Natural killer cell treated with Interleukin-12 subunit alpha and Interleukin-12 subunit beta and Interleukin-15 and Interleukin-18, amount 100 ng/mL, for 72 hours (primary cell): ENCODE results near the gene TMEM62. TPM values are rescaled to one million over a fixed set of nuclear protein-coding genes. Genes with fewer than 3 reads are reported as not detected.
"Not testable (repeated sequence)": the region's sequence is repeated elsewhere in the genome, so short reads cannot be mapped to it uniquely, and the experiment has no call there.

Experiments
- ATAC-seq, 2 donors: fragments of 150-1000 bp; cut with Tn5 transposase in 1 of 2; sonication (Bioruptor Pico), chemical (Tn5 transposase) in 1 of 2; 2 replicates each; pipeline ENCODE4 v1.10.0; 2021
- DNase-seq: peaks from one replicate; pipeline ENCODE4 v3.0.0; 2022; ENCODE audit warnings: low spot score
- H3K27ac Mint-ChIP-seq, 2 donors: 1 replicate in 1 of 2; 2 replicates in 1 of 2; pipeline ENCODE4 v1.8.0; 2022; ENCODE audit warnings: mixed read lengths in 2 of 2, mild to moderate bottlenecking in 1 of 2, moderate library complexity in 1 of 2
- H3K27me3 Mint-ChIP-seq, 2 donors: 1 replicate in 1 of 2; 2 replicates in 1 of 2; pipeline ENCODE4 v1.8.0; 2022; ENCODE audit warnings: mixed read lengths in 2 of 2
- H3K36me3 Mint-ChIP-seq: one replicate; pipeline ENCODE4 v1.8.0; 2022; ENCODE audit warnings: mixed read lengths
- H3K4me1 Mint-ChIP-seq, 2 donors: 1 replicate in 1 of 2; 2 replicates in 1 of 2; pipeline ENCODE4 v1.8.0; 2022; ENCODE audit warnings: low read depth in 2 of 2, mixed read lengths in 2 of 2, mild to moderate bottlenecking in 1 of 2
- H3K4me3 Mint-ChIP-seq: one replicate; pipeline ENCODE4 v1.8.0; 2022; ENCODE audit warnings: mixed read lengths
- H3K9me3 Mint-ChIP-seq: 2 replicates; pipeline ENCODE4 v1.8.0; 2022; ENCODE audit warnings: mixed read lengths
- total RNA-seq, 2 donors: library from RNA; stranded (reverse); gene quantifications; one replicate each; pipeline ENCODE4 v1.2.3, GENCODE V29; 2022

TMEM62 gene
- total RNA-seq, 2 donors from 2014 or later: 25.5 to 40.3 TPM

DNA sequence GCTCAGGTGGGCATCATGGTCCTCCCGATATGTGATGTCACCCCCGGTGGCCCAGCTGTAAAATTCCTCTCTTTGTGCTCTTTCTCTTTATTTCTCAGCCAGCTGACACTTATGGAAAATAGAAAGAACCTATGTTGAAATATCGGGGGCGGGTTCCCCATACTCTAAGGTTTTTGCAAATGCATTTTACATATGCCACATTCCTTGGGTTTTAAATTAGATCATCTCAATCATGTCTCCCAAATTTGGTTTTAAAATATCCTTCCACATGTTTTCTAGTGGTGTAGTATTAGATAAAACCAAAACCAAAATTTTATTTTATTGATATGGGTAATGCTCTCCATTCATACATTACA, 4.4 kb upstream of the TMEM62 start:
- H3K36me3 Mint-ChIP-seq: no peaks in the 10 kb centered on the region
- no peak overlapping the region for H3K4me3 Mint-ChIP-seq
- H3K27me3 Mint-ChIP-seq: peaks cover 0 to 7% of the 10 kb centered on the region in 2 donors
- peaks cover 6 to 8% of the 10 kb centered on the region in 2 donors for H3K4me1 Mint-ChIP-seq
- DNase-seq: no peak
- H3K9me3 Mint-ChIP-seq: peaks cover 3% of the 10 kb centered on the region
- ATAC-seq: no peak
- H3K27ac Mint-ChIP-seq: no peak overlapping the region

DNA sequence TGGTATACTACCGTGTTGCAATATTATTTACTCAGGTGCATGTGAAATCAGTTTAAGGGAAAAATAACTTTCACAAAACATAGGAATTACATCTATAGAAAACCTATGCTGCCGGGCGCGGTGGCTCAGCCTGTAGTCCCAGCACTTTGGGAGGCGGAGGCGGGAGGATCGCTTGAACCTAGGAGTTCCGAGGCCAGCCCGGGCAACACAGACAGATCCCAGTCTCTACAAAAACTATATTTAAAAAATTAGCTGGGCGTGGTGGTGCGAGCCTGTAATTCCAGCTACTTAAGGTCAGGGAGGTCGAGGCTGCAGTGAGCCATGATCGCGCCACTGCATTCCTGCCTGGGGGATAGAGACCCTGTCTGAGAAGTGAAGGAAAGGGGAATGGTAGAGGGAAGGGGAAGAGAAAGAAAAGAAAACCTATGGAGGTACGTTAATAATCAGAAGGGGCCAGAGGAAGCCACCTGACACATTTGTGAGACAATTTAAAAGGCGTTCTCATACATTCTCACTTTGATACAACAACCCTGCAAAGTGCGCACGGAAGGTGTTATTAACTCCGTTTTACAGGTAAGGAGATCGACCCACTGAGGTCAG, 456 bp upstream of the TMEM62 start:
- Mint-ChIP-seq H3K4me1 (peaks cover 17 to 19% of the 10 kb centered on the region in 2 donors), H3K36me3 (no peaks in the 10 kb centered on the region), H3K9me3 (peaks cover 3% of the 10 kb centered on the region), H3K27ac (peak overlapping the region; percentile 92 to 96), H3K27me3 (peaks cover 0 to 7% of the 10 kb centered on the region in 2 donors), H3K4me3 (peak overlapping the region; percentile 97)
- DNase-seq (no peak), ATAC-seq (no peak)

- H3K9me3 Mint-ChIP-seq: peaks cover 3% of the 10 kb centered on the region
- peak overlapping the region; percentile 97 for H3K4me3 Mint-ChIP-seq
- H3K27ac Mint-ChIP-seq: peak overlapping the region; percentile 92 to 94
- H3K36me3 Mint-ChIP-seq: peaks cover 4% of the 10 kb centered on the region
- ATAC-seq: peak in 1 of 2 donors; percentile 10
- peaks cover 0 to 7% of the 10 kb centered on the region in 2 donors for H3K27me3 Mint-ChIP-seq
- DNase-seq: no peak
- H3K4me1 Mint-ChIP-seq: peaks cover 17 to 22% of the 10 kb centered on the region in 2 donors
Observed at GRCh38 chr15:43134157-43134635, 810 bp downstream of the TMEM62 start.

DNA sequence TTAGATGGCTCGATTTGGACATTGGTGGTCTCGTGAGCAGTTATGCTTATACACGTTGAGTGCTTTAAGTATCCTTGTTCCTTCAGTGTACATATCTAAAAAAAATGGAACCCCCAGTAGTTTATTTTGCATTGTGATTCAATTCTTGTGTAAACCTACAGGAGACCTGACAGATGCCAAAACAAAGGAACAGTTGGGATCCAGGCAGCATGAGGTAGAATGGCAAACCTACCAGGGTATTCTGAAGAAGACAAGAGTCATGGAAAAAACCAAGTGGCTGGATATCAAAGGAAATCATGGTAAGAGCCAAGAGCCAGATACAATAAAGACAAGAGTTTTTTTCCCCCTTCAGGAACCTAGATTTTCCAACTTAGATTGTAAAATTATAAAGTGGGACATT, 2.0 kb downstream of the TMEM62 start:
- Mint-ChIP-seq H3K27ac (peak overlapping the region; percentile 92 to 94), H3K36me3 (peaks cover 11% of the 10 kb centered on the region), H3K9me3 (no peaks in the 10 kb centered on the region), H3K4me1 (peaks cover 17 to 24% of the 10 kb centered on the region in 2 donors), H3K4me3 (no peak overlapping the region), H3K27me3 (no peaks in the 10 kb centered on the region)
- ATAC-seq (no peak), DNase-seq (no peak)

DNA sequence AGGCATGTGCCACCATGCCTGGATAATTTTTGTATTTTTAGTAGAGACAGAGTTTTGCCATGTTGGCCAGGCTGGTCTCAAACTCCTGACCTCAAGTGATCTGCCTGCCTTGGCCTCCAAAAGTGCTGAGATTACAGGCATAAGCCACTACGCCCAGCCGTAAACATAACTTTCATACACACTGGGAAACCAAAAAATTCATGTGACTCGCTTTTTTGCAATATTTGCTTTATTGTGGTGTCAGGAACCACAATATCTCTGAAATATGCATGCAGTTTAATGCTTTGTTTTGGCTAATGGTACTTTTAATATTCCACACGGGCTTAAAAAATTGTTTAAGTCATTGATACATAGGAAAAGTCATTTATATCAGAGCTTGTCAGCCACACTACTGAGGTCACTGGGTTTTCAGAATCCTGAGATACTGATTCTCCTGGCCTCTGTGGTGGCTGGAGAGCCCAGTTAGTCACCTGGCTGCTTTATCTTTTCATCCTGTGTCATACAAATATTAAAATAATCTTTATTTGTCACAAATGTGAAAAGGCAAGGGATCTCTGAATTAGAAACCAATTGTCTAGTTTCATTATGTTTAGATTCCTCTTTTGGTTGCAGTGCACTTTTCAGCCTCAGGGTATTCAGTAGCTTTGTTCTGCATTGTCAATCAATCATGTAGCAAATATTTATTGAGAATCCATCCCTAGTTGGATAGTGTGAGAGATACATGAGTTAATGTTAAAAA, 10.0 kb downstream of the TMEM62 start:
- Mint-ChIP-seq H3K4me1 (peaks cover 16 to 18% of the 10 kb centered on the region in 2 donors), H3K9me3 (no peaks in the 10 kb centered on the region), H3K4me3 (peak overlapping the region; percentile 0), H3K27me3 (no peaks in the 10 kb centered on the region), H3K36me3 (peaks cover 17% of the 10 kb centered on the region), H3K27ac (peak overlapping the region; percentile 63 to 71)
- DNase-seq (no peak), ATAC-seq (peak in 1 of 2 donors; percentile 9)

- no peaks in the 10 kb centered on the region for H3K9me3 Mint-ChIP-seq
- peaks cover 10% of the 10 kb centered on the region for H3K36me3 Mint-ChIP-seq
- DNase-seq (no peak), ATAC-seq (peak in 1 of 2 donors; percentile 43)
- H3K4me3 Mint-ChIP-seq: peak overlapping the region; percentile 0
- H3K27me3 Mint-ChIP-seq: no peaks in the 10 kb centered on the region
- H3K4me1 Mint-ChIP-seq: peaks cover 14 to 16% of the 10 kb centered on the region in 2 donors
- H3K27ac Mint-ChIP-seq: peak overlapping the region; percentile 63 to 71
Observed at GRCh38 chr15:43144512-43144911, 11.1 kb downstream of the TMEM62 start.

GRCh38 chr15:43146184-43146583, 12.8 kb downstream of the TMEM62 start:
- H3K27me3 Mint-ChIP-seq: no peaks in the 10 kb centered on the region
- DNase-seq: no peak
- ATAC-seq: no peak
- H3K9me3 Mint-ChIP-seq: no peaks in the 10 kb centered on the region
- H3K27ac Mint-ChIP-seq: no peak overlapping the region
- peaks cover 14 to 16% of the 10 kb centered on the region in 2 donors for H3K4me1 Mint-ChIP-seq
- H3K4me3 Mint-ChIP-seq: no peak overlapping the region
- peaks cover 7% of the 10 kb centered on the region for H3K36me3 Mint-ChIP-seq

DNA sequence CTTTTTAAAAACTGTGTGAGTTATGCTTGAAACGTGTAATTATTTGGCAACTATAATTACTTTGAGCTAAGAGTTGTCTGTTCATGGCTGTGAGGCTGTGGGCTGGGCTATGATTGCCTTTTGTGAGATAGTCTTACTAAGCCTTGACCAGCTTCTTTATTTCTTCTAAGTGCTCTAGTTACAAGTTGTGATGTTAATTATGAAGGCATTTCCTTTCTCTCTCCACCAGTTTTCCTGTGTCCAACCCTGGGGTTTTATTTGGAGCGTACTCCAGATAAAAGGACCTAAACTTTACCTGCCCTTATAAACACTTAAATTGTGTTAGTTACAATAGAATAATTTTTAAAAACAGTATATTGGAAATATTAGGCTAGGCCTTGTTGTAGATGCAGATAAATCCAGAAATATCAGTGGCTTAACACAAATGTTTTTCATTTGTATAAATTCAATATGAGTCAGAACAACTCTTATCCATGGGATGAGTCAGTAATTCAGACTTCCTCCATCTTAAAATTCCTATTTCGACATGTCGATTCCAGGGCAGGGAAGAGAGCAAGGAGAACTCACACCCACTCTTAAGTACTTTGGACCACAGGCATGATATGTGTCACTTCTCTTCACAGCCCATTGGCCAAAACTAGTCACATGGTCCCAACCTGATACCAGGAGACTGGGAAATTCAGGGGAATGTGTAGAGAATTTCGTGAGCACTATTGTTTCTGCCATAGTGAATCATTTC, 17.0 kb downstream of the TMEM62 start:
- Mint-ChIP-seq H3K36me3 (peaks cover 13% of the 10 kb centered on the region), H3K4me1 (peaks cover 14% of the 10 kb centered on the region in 2 donors), H3K27me3 (no peaks in the 10 kb centered on the region), H3K9me3 (no peaks in the 10 kb centered on the region), H3K27ac (no peak overlapping the region), H3K4me3 (no peak overlapping the region)
- no peak for ATAC-seq
- DNase-seq: no peak

- ATAC-seq (peak in 1 of 2 donors; percentile 44), DNase-seq (no peak)
- Mint-ChIP-seq H3K4me1 (peaks cover 10 to 14% of the 10 kb centered on the region in 2 donors), H3K27ac (peak overlapping the region in 1 of 2 donors; percentile 44), H3K4me3 (no peak overlapping the region), H3K36me3 (peaks cover 13% of the 10 kb centered on the region), H3K9me3 (no peaks in the 10 kb centered on the region), H3K27me3 (no peaks in the 10 kb centered on the region)
Observed at GRCh38 chr15:43151688-43152087, 18.3 kb downstream of the TMEM62 start.

GRCh38 chr15:43153269-43153668, 19.9 kb downstream of the TMEM62 start:
- H3K27me3 Mint-ChIP-seq: no peaks in the 10 kb centered on the region
- H3K4me1 Mint-ChIP-seq: peaks cover 10 to 14% of the 10 kb centered on the region in 2 donors
- no peak overlapping the region for H3K4me3 Mint-ChIP-seq
- no peaks in the 10 kb centered on the region for H3K9me3 Mint-ChIP-seq
- H3K36me3 Mint-ChIP-seq: peaks cover 19% of the 10 kb centered on the region
- DNase-seq (no peak), ATAC-seq (no peak)
- peak overlapping the region in 1 of 2 donors; percentile 33 for H3K27ac Mint-ChIP-seq

DNA sequence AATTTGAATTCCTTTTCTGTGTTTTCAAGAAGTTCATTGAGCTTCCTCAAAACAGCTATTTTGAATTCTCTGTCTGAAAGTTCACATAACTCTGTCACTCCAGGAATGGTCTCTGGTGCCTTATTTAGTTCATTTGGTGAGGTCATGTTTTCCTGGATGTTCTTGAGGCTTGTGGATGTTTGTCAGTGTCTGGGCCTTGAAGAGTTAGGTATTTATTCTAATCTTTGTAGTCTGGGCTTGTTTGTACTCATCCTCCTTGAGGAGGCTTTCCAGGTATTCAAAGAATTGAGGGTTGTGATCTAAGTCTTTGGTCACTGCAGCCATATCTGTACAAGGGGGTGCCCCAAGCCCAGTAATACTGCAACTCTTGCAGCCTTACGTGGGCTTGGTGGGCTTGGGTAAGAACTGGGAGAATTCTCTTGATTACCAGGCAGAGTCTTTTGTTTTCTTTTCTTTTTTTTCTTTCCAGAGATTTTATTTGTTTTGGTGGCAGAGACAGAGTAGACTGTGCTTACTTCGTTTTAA, 32.5 kb downstream of the TMEM62 start:
- H3K4me3 Mint-ChIP-seq: no peak overlapping the region
- no peaks in the 10 kb centered on the region for H3K27me3 Mint-ChIP-seq
- ATAC-seq (no peak), DNase-seq (no peak)
- peak overlapping the region in 1 of 2 donors; percentile 50 for H3K27ac Mint-ChIP-seq
- H3K4me1 Mint-ChIP-seq: no peaks in the 10 kb centered on the region
- H3K36me3 Mint-ChIP-seq: peaks cover 12% of the 10 kb centered on the region
- H3K9me3 Mint-ChIP-seq: no peaks in the 10 kb centered on the region

- not testable (repeated sequence) for H3K4me1 Mint-ChIP-seq, H3K27ac Mint-ChIP-seq, DNase-seq, H3K27me3 Mint-ChIP-seq, H3K9me3 Mint-ChIP-seq, ATAC-seq, H3K4me3 Mint-ChIP-seq
- H3K36me3 Mint-ChIP-seq: peaks cover 12% of the 10 kb centered on the region
Observed at GRCh38 chr15:43167261-43167660, 33.9 kb downstream of the TMEM62 start.

DNA sequence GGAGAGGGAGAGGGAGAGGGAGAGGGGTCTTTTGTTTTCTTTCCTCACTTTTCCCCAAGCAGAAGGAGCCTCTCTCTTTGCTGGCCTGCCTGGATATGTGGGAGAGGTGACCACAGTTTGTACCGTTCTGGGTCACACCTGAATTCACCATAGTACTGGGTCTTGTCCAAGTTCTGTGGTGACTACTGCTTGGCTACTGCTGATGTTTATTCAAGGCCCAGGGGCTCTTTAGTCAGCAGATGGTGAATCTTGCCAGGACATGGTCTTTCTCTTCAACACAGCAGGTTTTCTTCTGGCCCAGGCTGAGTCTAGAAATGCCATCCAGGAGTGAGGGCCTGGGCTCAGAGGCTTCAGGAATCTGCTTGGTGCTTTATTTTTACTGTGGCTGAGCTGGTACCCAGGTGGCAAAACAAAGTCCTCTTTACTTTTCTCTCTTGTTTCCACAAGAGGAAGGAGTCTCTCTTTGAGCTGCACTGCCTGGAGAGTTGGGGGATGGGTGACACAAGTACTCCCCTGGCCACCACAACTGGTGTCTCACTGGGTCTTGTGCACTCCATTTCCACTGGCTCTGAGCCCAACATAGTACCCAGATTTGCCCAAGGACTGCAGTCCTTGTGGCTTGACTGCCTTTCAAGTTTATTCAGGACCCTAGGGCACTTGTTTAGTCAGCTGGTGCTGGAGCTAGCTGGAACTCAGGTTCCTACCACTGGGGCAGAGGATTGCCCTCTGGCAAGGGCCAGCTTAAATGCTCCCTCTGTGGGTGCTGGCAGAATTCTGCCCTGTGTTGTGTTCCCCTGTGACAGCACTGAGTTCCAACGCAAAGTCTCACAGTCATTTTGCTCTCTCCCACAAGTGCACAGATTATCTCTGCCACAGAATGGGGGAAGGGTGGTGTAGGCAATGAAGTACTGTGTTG, 35.1 kb downstream of the TMEM62 start:
- ATAC-seq (no peak), DNase-seq (no peak)
- no peak overlapping the region for H3K4me3 Mint-ChIP-seq
- H3K36me3 Mint-ChIP-seq: peaks cover 17% of the 10 kb centered on the region
- H3K27ac Mint-ChIP-seq: no peak overlapping the region
- H3K9me3 Mint-ChIP-seq: no peaks in the 10 kb centered on the region
- no peaks in the 10 kb centered on the region for H3K4me1 Mint-ChIP-seq
- H3K27me3 Mint-ChIP-seq: no peaks in the 10 kb centered on the region
